Cerebellar nuclear complex (tissue), 1 donor: Measurements from ENCODE around the gene DOCK1.

Source experiments
- DNase-seq, 2 experiments: peaks; one replicate each; lab custom pipeline; 2025; lab: John Stamatoyannopoulos, UW

The DOCK1 gene

GRCh38 chr10:127398971-127399365, 493.7 kb downstream of the DOCK1 start:
- no peak for DNase-seq

- DNase-seq = no peak
These were observed 494.4 kb downstream of the DOCK1 start for GRCh38 chr10:127399668-127400067.

GRCh38 chr10:127400216-127400615, 495.0 kb downstream of the DOCK1 start:
- DNase-seq = no peak

- DNase-seq = no peak
These were observed 497.6 kb downstream of the DOCK1 start for GRCh38 chr10:127402596-127403409.

- no peak for DNase-seq
These were observed 500.0 kb downstream of the DOCK1 start for GRCh38 chr10:127405221-127405620.

- DNase-seq = no peak
These were observed 500.9 kb downstream of the DOCK1 start for GRCh38 chr10:127406018-127406550.

- DNase-seq = no peak
These were observed 502.3 kb downstream of the DOCK1 start for GRCh38 chr10:127407551-127407950.

GRCh38 chr10:127408112-127408710, 503.0 kb downstream of the DOCK1 start:
- no peak for DNase-seq

- no peak for DNase-seq
These were observed 503.5 kb downstream of the DOCK1 start for GRCh38 chr10:127408733-127409132.

GRCh38 chr10:127410030-127410429, 504.8 kb downstream of the DOCK1 start:
- no peak for DNase-seq

GRCh38 chr10:127411062-127411461, 505.8 kb downstream of the DOCK1 start:
- no peak for DNase-seq

GRCh38 chr10:127413326-127413725, 508.1 kb downstream of the DOCK1 start:
- no peak for DNase-seq

- no peak for DNase-seq
These were observed 508.8 kb downstream of the DOCK1 start for GRCh38 chr10:127414024-127414423.

- DNase-seq = no peak
These were observed 509.9 kb downstream of the DOCK1 start for GRCh38 chr10:127415116-127415515.

GRCh38 chr10:127415901-127416581, 510.8 kb downstream of the DOCK1 start:
- no peak for DNase-seq

- no peak for DNase-seq
These were observed 511.8 kb downstream of the DOCK1 start for GRCh38 chr10:127417031-127417430.

- no peak for DNase-seq
These were observed 512.6 kb downstream of the DOCK1 start for GRCh38 chr10:127417686-127418401.

GRCh38 chr10:127418536-127419168, 513.4 kb downstream of the DOCK1 start:
- no peak for DNase-seq

- no peak for DNase-seq
These were observed 515.0 kb downstream of the DOCK1 start for GRCh38 chr10:127420138-127420684.

GRCh38 chr10:127423218-127423915, 518.1 kb downstream of the DOCK1 start:
- no peak for DNase-seq
